ENCODE data around the gene OSTC. TPM values are rescaled to one million over a fixed set of nuclear protein-coding genes. Genes with fewer than 3 reads are reported as not detected.
A peak's percentile ranks its signal among the peaks of the same experiment; 100 is the strongest.

The OSTC gene
- total RNA-seq (2016; rRNA removed; fragmentation: Illumina TruSeq; extraction: Trizol), result 333 and 380 TPM in 2 replicates
- total RNA-seq (2016; cell fraction: cytosol; rRNA removed; fragmentation: Illumina TruSeq; extraction: Trizol; ENCODE audit: low read depth), result 121 and 143 TPM in 2 replicates
- total RNA-seq (2016; cell fraction: insoluble cytoplasmic fraction; rRNA removed; fragmentation: Illumina TruSeq; extraction: Trizol), result 343 and 392 TPM in 2 replicates
- 256 and 315 TPM in 2 replicates for total RNA-seq (2016; cell fraction: membrane; rRNA removed; fragmentation: Illumina TruSeq; extraction: Trizol)
- total RNA-seq (2016; cell fraction: nucleus; rRNA removed; fragmentation: Illumina TruSeq; extraction: Trizol), result 254 and 288 TPM in 2 replicates
- polyA plus RNA-seq (2011; rRNA removed), result 154 and 208 TPM in 2 replicates
- polyA plus RNA-seq (2011; cell fraction: cytosol; rRNA removed), result 163 and 212 TPM in 2 replicates
- 33.1 and 47.3 TPM in 2 replicates for polyA plus RNA-seq (2011; cell fraction: nucleus; rRNA removed)
- 199 and 259 TPM in 2 replicates for polyA plus RNA-seq (2012)
- 142 and 149 TPM in 2 replicates for polyA plus RNA-seq (2016; cell fraction: cytosol; fragmentation: Illumina TruSeq; extraction: Trizol; ENCODE audit: low read depth)
- 315 and 338 TPM in 2 replicates for polyA plus RNA-seq (2016; cell fraction: insoluble cytoplasmic fraction; fragmentation: Illumina TruSeq; extraction: Trizol; ENCODE audit: low read depth)
- 251 and 286 TPM in 2 replicates for polyA plus RNA-seq (2016; cell fraction: membrane; fragmentation: Illumina TruSeq; extraction: Trizol; ENCODE audit: low read depth)
- 388 and 412 TPM in 2 replicates for polyA plus RNA-seq (2016; cell fraction: nucleus; fragmentation: Illumina TruSeq; extraction: Trizol; ENCODE audit: insufficient read depth, low read depth)
- 41.7 and 105 TPM in 2 replicates for polyA minus RNA-seq (2011; rRNA and poly(A)+ RNA removed; ENCODE audit: low replicate concordance)
- polyA minus RNA-seq (2011; cell fraction: cytosol; rRNA and poly(A)+ RNA removed), result 63.8 and 74.6 TPM in 2 replicates
- 65.8 and 71.9 TPM in 2 replicates for polyA minus RNA-seq (2011; cell fraction: nucleus; rRNA and poly(A)+ RNA removed)
- Bru-seq, nascent RNA, result percentile 96 among the genes with signal in this experiment
- percentile 96 among the genes with signal in this experiment for BruChase-seq, experiment 1, labeled RNA remaining after a 6-hour chase
- percentile 96 among the genes with signal in this experiment for BruChase-seq, experiment 2, labeled RNA remaining after a 2-hour chase
- long read RNA-seq, experiment 1, transcript OSTC-201 (4 exons, 1,077 nt), result major isoform, 447 of 465 reads
- long read RNA-seq, experiment 1, transcript OSTC-205 (3 exons, 876 nt), result minor isoform, 10 of 465 reads
- long read RNA-seq, experiment 1, partial matches to known transcripts, result 5 of 465 reads
- long read RNA-seq, experiment 1, other reads (novel, unspliced or antisense), result 3 of 465 reads
- long read RNA-seq, experiment 2, transcript OSTC-201 (4 exons, 1,077 nt), result major isoform, 328 of 452 reads
- long read RNA-seq, experiment 2, transcript OSTC-205 (3 exons, 876 nt), result minor isoform, 5 of 452 reads
- long read RNA-seq, experiment 2, partial matches to known transcripts, result 72 of 452 reads
- long read RNA-seq, experiment 2, other reads (novel, unspliced or antisense), result 43 of 452 reads

GRCh38 chr4:108650212-108651013 lies at the start of gene OSTC:
TSS of gene OSTC (plus strand) at chr4:108650599. CDS start at chr4:108650656, 57 bp downstream.
- Histone ChIP-seq H3K4me3 (replicated peaks in 1 of 3; ENCODE audit: insufficient read depth in 1 of 3, low read depth in 2 of 3, low read length in 3 of 3) (peak within 1 kb of the TSS; percentile 79 to 99 (median 92)), H4K20me1 (ENCODE audit: insufficient read depth, low read length) (peaks cover 7% of the 10 kb centered on the region; the same call in 1 of the 2 replicates), H3K27ac (ENCODE audit: extremely low read length, insufficient read depth, low read length) (peak within 1 kb of the TSS; percentile 99), H3K4me1 (ENCODE audit: insufficient read depth, low read length) (peaks cover 42% of the 10 kb centered on the region), H3K36me3 (replicated peaks in 1 of 2; ENCODE audit: control insufficient read depth in 1 of 2, insufficient read depth in 2 of 2, low read length in 2 of 2) (0 out of 5 replicates have a peak, but pooled peaks cover 0 to 1% of the 10 kb centered on the region in 2 experiments), H2AFZ (ENCODE audit: low read length) (peak within 1 kb of the TSS; percentile 95), H3K9me3 (ENCODE audit: low read length) (no peaks in the 10 kb centered on the region), H3K9ac (ENCODE audit: insufficient read depth, low read depth, low read length) (peak within 1 kb of the TSS; percentile 99), H3K4me2 (ENCODE audit: low read depth, low read length) (peak within 1 kb of the TSS; percentile 86), H3K27me3 (ENCODE audit: control insufficient read depth in 1 of 2, insufficient read depth in 2 of 2, low read length in 2 of 2) (no peaks in the 10 kb centered on the region; a peak in 1 of 5 replicates), H3K79me2 (ENCODE audit: insufficient read depth, low read length) (peaks cover 51% of the 10 kb centered on the region)
- intact Hi-C loops (cut with micrococcal nuclease; ENCODE audit: unreplicated experiment) (loop anchor here (1.0 kb wide), 1 partner anchor 30 kb away; the partner anchor contains the start of gene RPL34), in situ Hi-C loops (cut with HindIII; ENCODE audit: extremely low pct_ligation_motif_present, low pct_unique_long_range_greater_than_20kb) (no loop called here)
- DNase-seq (ENCODE audit: low spot score) (peak; percentile 94), ATAC-seq (peak; percentile 93), FAIRE-seq (peak; percentile 77)
- BruUV-seq (replicated peaks), result TSS peak; percentile 83
- 2% methylated on average over 36 of the region's 45 CpGs for WGBS (ENCODE audit: low lambda C conversion rate)
- ChIA-PET CTCF (ENCODE audit: low intra/inter-chr PET ratio, low total read pairs) (no interaction called here), POLR2A (interaction anchor here (1.3 to 2.7 kb wide), 5 partner anchors 11 to 112 kb away, joined by 4 to 37 read pairs (median 9); partner anchors contain the start of genes ETNPPL and RPL34)
- TF ChIP-seq FOXO1 (CRISPR knock-in tag; IDR thresholded peaks at IDR 0.05) (no peak), IRF1 (CRISPR knock-in tag; IDR thresholded peaks at IDR 0.05; ENCODE audit: low read depth) (no peak), ZBTB21 (CRISPR knock-in tag; IDR thresholded peaks at IDR 0.05) (no peak), PPARG (CRISPR knock-in tag; conservative IDR thresholded peaks at IDR 0.05) (0 out of 2 replicates have a peak, but pooled peaks have one; percentile 14), HNRNPL (IDR thresholded peaks at IDR 0.05; ENCODE audit: low read depth, low read length) (no peak), ZNF510 (CRISPR knock-in tag; IDR thresholded peaks at IDR 0.05; ENCODE audit: low read depth) (peak; percentile 67), KDM2A (CRISPR knock-in tag; IDR thresholded peaks at IDR 0.05; ENCODE audit: borderline replicate concordance, low read depth) (peak; percentile 81), HOMEZ (CRISPR knock-in tag; IDR thresholded peaks at IDR 0.05; ENCODE audit: low read depth) (no peak; the same call in 1 of the 2 replicates)
- TF ChIP-seq, protein P1, sequence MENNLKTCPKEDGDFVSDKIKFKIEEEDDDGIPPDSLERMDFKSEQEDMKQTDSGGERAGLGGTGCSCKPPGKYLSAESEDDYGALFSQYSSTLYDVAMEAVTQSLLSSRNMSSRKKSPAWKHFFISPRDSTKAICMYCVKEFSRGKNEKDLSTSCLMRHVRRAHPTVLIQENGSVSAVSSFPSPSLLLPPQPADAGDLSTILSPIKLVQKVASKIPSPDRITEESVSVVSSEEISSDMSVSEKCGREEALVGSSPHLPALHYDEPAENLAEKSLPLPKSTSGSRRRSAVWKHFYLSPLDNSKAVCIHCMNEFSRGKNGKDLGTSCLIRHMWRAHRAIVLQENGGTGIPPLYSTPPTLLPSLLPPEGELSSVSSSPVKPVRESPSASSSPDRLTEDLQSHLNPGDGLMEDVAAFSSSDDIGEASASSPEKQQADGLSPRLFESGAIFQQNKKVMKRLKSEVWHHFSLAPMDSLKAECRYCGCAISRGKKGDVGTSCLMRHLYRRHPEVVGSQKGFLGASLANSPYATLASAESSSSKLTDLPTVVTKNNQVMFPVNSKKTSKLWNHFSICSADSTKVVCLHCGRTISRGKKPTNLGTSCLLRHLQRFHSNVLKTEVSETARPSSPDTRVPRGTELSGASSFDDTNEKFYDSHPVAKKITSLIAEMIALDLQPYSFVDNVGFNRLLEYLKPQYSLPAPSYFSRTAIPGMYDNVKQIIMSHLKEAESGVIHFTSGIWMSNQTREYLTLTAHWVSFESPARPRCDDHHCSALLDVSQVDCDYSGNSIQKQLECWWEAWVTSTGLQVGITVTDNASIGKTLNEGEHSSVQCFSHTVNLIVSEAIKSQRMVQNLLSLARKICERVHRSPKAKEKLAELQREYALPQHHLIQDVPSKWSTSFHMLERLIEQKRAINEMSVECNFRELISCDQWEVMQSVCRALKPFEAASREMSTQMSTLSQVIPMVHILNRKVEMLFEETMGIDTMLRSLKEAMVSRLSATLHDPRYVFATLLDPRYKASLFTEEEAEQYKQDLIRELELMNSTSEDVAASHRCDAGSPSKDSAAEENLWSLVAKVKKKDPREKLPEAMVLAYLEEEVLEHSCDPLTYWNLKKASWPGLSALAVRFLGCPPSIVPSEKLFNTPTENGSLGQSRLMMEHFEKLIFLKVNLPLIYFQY (CRISPR knock-in tag; IDR thresholded peaks at IDR 0.05; ENCODE audit: borderline replicate concordance), result no peak

All from HepG2 (cell line).